Trophoblast cell (in vitro differentiated cells and primary cell): ENCODE data around the gene RCVRN.

Experiments used
- DNase-seq, 2 donors: peaks; one replicate each; pipeline ENCODE4 v3.0.0-alpha.2; 2016
- H2AFZ ChIP-seq: 2 replicates; pipeline ENCODE4 v1.6.1; 2013; ENCODE audit warnings: low read length, moderate library complexity, mild to moderate bottlenecking; ENCODE audit not compliant: insufficient read depth, poor library complexity
- H2AK5ac ChIP-seq: 2 replicates; pipeline ENCODE4 v1.6.1; 2013; ENCODE audit warnings: mild to moderate bottlenecking, low read length
- H2BK120ac ChIP-seq: 2 replicates; pipeline ENCODE4 v1.6.1; 2013; ENCODE audit warnings: low read length, mild to moderate bottlenecking, moderate library complexity; ENCODE audit not compliant: insufficient read depth, poor library complexity
- H2BK12ac ChIP-seq: 2 replicates; pipeline ENCODE4 v1.6.1; 2013; ENCODE audit warnings: mild to moderate bottlenecking, low read length, moderate library complexity
- H2BK5ac ChIP-seq: 2 replicates; pipeline ENCODE4 v1.6.1; 2013; ENCODE audit warnings: low read length, low read depth, moderate library complexity, mild to moderate bottlenecking; ENCODE audit not compliant: poor library complexity
- H3K14ac ChIP-seq: 2 replicates; pipeline ENCODE4 v1.6.1; 2013; ENCODE audit warnings: mild to moderate bottlenecking, low read length
- H3K18ac ChIP-seq: 2 replicates; pipeline ENCODE4 v1.6.1; 2013; ENCODE audit warnings: mild to moderate bottlenecking, low read length
- H3K23ac ChIP-seq: 2 replicates; pipeline ENCODE4 v1.6.1; 2013; ENCODE audit warnings: low read length
- H3K27ac ChIP-seq: 2 replicates; pipeline ENCODE4 v1.5.1; 2013; ENCODE audit warnings: low read depth, mild to moderate bottlenecking, inconsistent platforms, low read length, moderate library complexity
- H3K27me3 ChIP-seq: 2 replicates; pipeline ENCODE4 v1.6.1; 2013; ENCODE audit warnings: inconsistent platforms, mild to moderate bottlenecking, low read length, moderate library complexity; ENCODE audit not compliant: insufficient read depth
- H3K36me3 ChIP-seq, 2 experiments: 1 replicate in 1 of 2; 2 replicates in 1 of 2; pipeline ENCODE4 v1.6.1; 2013; ENCODE audit warnings: low read length in 2 of 2, mild to moderate bottlenecking in 2 of 2, moderate library complexity in 1 of 2; ENCODE audit not compliant: insufficient read depth in 2 of 2, control insufficient read depth in 1 of 2
- H3K4ac ChIP-seq: 2 replicates; pipeline ENCODE4 v1.6.1; 2013; ENCODE audit warnings: low read depth, mild to moderate bottlenecking, low read length, moderate library complexity
- H3K4me1 ChIP-seq, 2 experiments: 1 replicate in 1 of 2; 2 replicates in 1 of 2; pipeline ENCODE4 v1.6.1; 2013; ENCODE audit warnings: low read length in 2 of 2, mild to moderate bottlenecking in 2 of 2, moderate library complexity in 1 of 2; ENCODE audit not compliant: insufficient read depth in 2 of 2, control insufficient read depth in 1 of 2
- H3K4me2 ChIP-seq: 2 replicates; pipeline ENCODE4 v1.6.1; 2013; ENCODE audit warnings: inconsistent platforms, mild to moderate bottlenecking, low read length, moderate library complexity
- H3K4me3 ChIP-seq: 2 replicates; pipeline ENCODE4 v1.5.1; 2013; ENCODE audit warnings: mild to moderate bottlenecking, low read depth, low read length, inconsistent platforms
- H3K79me1 ChIP-seq: one replicate; pipeline ENCODE4 v1.6.1; 2013; ENCODE audit warnings: low read length
- H3K79me2 ChIP-seq: 2 replicates; pipeline ENCODE4 v1.6.1; 2013; ENCODE audit warnings: low read length, mild to moderate bottlenecking; ENCODE audit not compliant: control insufficient read depth, insufficient read depth, poor library complexity
- H3K9ac ChIP-seq: 2 replicates; pipeline ENCODE4 v1.6.1; 2013; ENCODE audit warnings: mild to moderate bottlenecking, low read length
- H3K9me3 ChIP-seq: 2 replicates; pipeline ENCODE4 v1.6.1; 2013; ENCODE audit warnings: low read depth, mild to moderate bottlenecking, control low read depth, inconsistent platforms, low read length; ENCODE audit not compliant: insufficient read depth
- H4K12ac ChIP-seq: 2 replicates; pipeline ENCODE4 v1.6.1; 2013; ENCODE audit warnings: low read depth, mild to moderate bottlenecking, low read length, moderate library complexity
- H4K8ac ChIP-seq: 2 replicates; pipeline ENCODE4 v1.6.1; 2013; ENCODE audit warnings: low read depth, mild to moderate bottlenecking, low read length, moderate library complexity
- H4K91ac ChIP-seq: one replicate; pipeline ENCODE4 v1.6.1; 2013; ENCODE audit warnings: low read depth, mild to moderate bottlenecking, low read length, moderate library complexity
- WGBS: extraction: QIAGEN DNeasy Blood & Tissue Kit; methylation state at CpG from one replicate; pipeline ENCODE4 v1.1.7; 2013; ENCODE audit warnings: missing lambda C conversion rate; ENCODE audit not compliant: insufficient read length, insufficient coverage; ENCODE audit errors: extremely low coverage; 5-methylcytosine and 5-hydroxymethylcytosine counted together

Gene RCVRN

DNA sequence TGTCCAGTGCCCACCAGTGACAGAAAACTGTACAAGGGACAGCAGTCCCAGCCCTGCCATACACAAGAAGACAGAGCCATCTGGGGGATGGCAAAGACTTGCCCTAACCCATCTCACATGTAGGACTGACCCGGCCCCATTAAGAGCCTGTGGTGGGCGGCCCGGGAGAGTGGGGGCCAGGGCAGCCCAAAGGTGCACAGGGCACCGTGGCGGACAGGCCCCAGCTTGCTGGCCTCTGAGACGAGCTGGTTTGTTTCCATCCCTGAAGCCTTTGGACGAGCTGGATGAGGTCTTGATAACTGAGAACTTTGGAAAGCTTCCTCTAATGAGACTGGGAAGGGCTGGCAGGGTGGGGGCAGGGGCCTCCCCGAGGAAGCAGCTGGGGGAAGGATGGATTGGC, 11.0 kb upstream of the RCVRN start:
- Histone ChIP-seq H3K27ac (no peak overlapping the region), H3K9ac (no peak overlapping the region), H2BK12ac (no peak overlapping the region), H3K36me3 (peaks cover 34 to 55% of the 10 kb centered on the region in 2 experiments), H4K8ac (no peak overlapping the region), H3K14ac (no peak overlapping the region), H2BK5ac (no peak overlapping the region), H3K23ac (no peak overlapping the region), H3K27me3 (no peaks in the 10 kb centered on the region), H2BK120ac (no peak overlapping the region), H4K91ac (no peak overlapping the region), H4K12ac (no peak overlapping the region), H3K4me1 (no peaks in the 10 kb centered on the region), H3K9me3 (no peaks in the 10 kb centered on the region), H3K79me1 (no peaks in the 10 kb centered on the region), H2AK5ac (no peak overlapping the region), H3K79me2 (no peaks in the 10 kb centered on the region), H3K4me3 (no peak overlapping the region), H3K4ac (no peak overlapping the region), H3K18ac (no peak overlapping the region), H2AFZ (no peak overlapping the region), H3K4me2 (no peak overlapping the region)
- WGBS = no CpG with 5 or more reads among the region's 8 CpGs
- DNase-seq = no peak

DNA sequence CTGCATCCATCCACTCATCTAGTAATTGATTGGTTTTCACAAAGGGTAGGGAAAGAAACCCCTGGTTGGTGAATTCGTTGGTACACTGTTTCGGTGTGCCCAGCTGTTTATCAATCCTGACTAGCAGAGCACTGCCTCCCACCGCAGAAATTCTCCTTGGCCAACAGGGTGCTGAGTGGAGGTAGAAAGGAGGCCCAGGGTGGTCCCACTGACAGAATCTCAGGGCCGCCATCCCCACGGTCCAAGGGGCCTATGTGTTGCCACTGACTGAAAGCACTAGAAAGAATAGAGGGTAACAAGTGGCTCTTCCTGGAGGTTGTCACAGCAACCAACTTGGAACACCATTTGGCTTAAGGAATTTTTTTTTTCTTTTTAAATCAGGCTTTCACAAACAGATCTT, 8.4 kb upstream of the RCVRN start:
- Histone ChIP-seq H4K91ac (no peak overlapping the region), H3K14ac (no peak overlapping the region), H2BK12ac (no peak overlapping the region), H3K4me1 (peaks cover 0 to 2% of the 10 kb centered on the region in 2 experiments), H3K18ac (no peak overlapping the region), H3K9ac (no peak overlapping the region), H4K8ac (no peak overlapping the region), H2BK5ac (no peak overlapping the region), H3K27me3 (no peaks in the 10 kb centered on the region), H3K9me3 (no peaks in the 10 kb centered on the region), H2BK120ac (no peak overlapping the region), H3K4me2 (no peak overlapping the region), H3K79me2 (no peaks in the 10 kb centered on the region), H3K79me1 (no peaks in the 10 kb centered on the region), H2AFZ (no peak overlapping the region), H3K27ac (no peak overlapping the region), H2AK5ac (no peak overlapping the region), H3K4ac (no peak overlapping the region), H3K4me3 (no peak overlapping the region), H3K23ac (no peak overlapping the region), H4K12ac (no peak overlapping the region), H3K36me3 (peaks cover 28 to 42% of the 10 kb centered on the region in 2 experiments)
- DNase-seq = no peak
- WGBS = no CpG with 5 or more reads among the region's 5 CpGs

DNA sequence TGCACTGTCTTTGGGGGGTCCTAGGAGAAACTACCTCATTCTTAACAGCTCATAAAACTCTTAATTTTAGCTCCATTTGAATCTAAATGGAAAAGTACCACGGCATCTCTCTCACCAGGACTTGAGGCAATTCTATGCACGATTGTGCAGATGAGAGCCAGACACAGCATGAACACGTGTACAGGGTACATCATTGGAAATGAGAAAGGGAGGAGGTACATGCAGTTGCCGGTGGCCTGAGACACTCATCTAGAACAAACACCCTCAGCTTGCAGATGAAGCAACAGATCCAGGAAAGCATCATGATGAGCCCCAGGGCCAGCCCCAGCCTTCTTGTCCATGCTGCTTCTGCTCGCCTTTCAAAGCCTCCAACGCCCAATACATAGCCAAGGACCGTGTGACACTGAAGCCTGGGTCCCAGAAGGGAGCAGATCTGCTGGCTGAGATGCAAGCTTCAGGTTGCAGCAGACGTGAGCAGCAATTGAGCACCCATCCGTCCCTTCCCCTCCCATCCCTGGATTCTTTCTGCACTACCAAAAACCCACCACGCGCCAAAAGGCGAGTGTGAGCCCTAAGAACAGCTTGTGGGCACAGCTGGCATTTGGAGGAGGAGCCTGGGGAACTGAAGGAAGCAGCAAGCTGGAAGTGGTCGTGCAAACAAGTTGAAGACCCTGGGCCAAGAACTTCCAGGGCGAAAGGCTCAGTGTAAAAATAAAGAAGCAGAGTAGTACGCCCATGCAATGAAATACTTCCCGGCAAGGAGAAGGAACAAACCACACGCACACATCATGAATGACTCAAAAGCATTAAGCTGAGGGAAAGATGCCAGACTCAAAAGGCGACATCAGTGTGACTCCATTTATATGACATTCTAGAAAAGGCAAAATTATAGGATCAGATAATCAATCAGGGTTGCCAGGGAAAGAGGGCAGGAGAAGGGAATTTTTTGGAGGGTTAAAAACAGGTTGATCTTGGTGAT, 7.3 kb upstream of the RCVRN start:
- Histone ChIP-seq H3K14ac (no peak overlapping the region), H3K23ac (no peak overlapping the region), H3K79me1 (no peaks in the 10 kb centered on the region), H3K4me2 (no peak overlapping the region), H3K9ac (no peak overlapping the region), H4K12ac (no peak overlapping the region), H3K18ac (no peak overlapping the region), H3K36me3 (peaks cover 20 to 33% of the 10 kb centered on the region in 2 experiments), H2AK5ac (no peak overlapping the region), H2BK12ac (no peak overlapping the region), H4K91ac (no peak overlapping the region), H3K79me2 (no peaks in the 10 kb centered on the region), H3K27me3 (no peaks in the 10 kb centered on the region), H2BK5ac (no peak overlapping the region), H3K4me3 (no peak overlapping the region), H3K4ac (no peak overlapping the region), H3K27ac (no peak overlapping the region), H3K9me3 (no peaks in the 10 kb centered on the region), H4K8ac (no peak overlapping the region), H2BK120ac (no peak overlapping the region), H2AFZ (no peak overlapping the region), H3K4me1 (peaks cover 8 to 9% of the 10 kb centered on the region in 2 experiments)
- no peak for DNase-seq
- no CpG with 5 or more reads among the region's 18 CpGs for WGBS

DNA sequence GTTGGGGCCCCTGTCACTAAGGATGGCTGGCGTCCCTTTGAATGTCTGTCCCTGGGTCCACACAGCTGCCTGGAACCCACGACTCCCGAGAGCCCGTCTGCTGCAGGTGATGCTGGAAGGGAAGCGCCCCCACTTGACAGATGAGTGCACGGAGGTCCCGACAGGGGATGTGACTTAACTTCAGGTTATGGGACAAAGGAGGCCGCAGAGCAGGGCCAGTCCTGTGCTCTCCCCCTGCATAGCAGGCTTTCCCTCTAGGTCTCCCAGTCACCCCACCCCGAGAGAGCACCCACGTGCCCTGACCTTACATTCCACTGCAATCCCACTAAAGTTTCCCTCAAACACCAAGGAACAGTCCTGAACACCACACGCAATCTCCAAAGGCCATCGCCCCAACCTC, 6.0 kb upstream of the RCVRN start:
- H3K18ac ChIP-seq = no peak overlapping the region
- no peak overlapping the region for H3K4me3 ChIP-seq
- H2AK5ac ChIP-seq = no peak overlapping the region
- no peak overlapping the region for H3K4ac ChIP-seq
- no peak overlapping the region for H2BK5ac ChIP-seq
- no peak overlapping the region for H2BK120ac ChIP-seq
- H3K79me1 ChIP-seq = no peaks in the 10 kb centered on the region
- H3K4me1 ChIP-seq = peaks cover 8 to 9% of the 10 kb centered on the region in 2 experiments
- H3K9me3 ChIP-seq = no peaks in the 10 kb centered on the region
- H3K23ac ChIP-seq = no peak overlapping the region
- H3K27me3 ChIP-seq = no peaks in the 10 kb centered on the region
- no peak overlapping the region for H2BK12ac ChIP-seq
- H4K8ac ChIP-seq = no peak overlapping the region
- no peak overlapping the region for H2AFZ ChIP-seq
- no peak for DNase-seq
- H3K27ac ChIP-seq = no peak overlapping the region
- no peak overlapping the region for H4K91ac ChIP-seq
- WGBS = no CpG with 5 or more reads among the region's 12 CpGs
- H4K12ac ChIP-seq = no peak overlapping the region
- no peak overlapping the region for H3K14ac ChIP-seq
- no peak overlapping the region for H3K4me2 ChIP-seq
- peaks cover 8 to 20% of the 10 kb centered on the region in 2 experiments for H3K36me3 ChIP-seq
- no peak overlapping the region for H3K9ac ChIP-seq
- no peaks in the 10 kb centered on the region for H3K79me2 ChIP-seq
